Stimulated activated CD8-positive, alpha-beta memory T cell treated with anti-CD3 and anti-CD28 coated beads, Interleukin-15, amount 100 ng/mL, for 48 hours (primary cell): Measurements from ENCODE around the gene PLAC9.
"Not testable (repeated sequence)": the region's sequence is repeated elsewhere in the genome, so short reads cannot be mapped to it uniquely, and the experiment has no call there.

ENCODE experiments used
- DNase-seq, 2 donors: peaks; one replicate each; pipeline ENCODE4 v3.0.0-alpha.2; 2020; ENCODE audit warnings: low read depth in 2 of 2

The PLAC9 gene

DNA sequence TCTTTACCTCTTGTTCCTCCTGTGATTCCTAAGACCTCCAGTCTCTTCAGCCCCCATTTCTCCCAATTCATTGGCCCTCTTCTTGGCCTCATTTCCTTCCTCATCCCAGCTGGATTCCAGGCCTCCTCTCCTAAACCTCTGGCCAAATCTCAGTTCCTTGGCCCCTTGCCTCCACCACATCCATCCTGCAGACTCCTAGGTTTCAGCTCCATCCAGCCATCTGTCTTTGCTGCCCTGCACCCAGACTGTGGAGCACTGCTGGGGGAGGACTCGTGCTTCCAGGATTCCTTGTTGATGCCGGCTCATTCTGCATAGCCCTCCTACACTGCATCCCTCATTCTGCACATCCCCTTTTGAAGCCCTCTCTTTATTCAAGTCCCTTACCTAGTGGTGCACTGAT, 6.7 kb downstream of the PLAC9 start:
- no peak for DNase-seq

GRCh38 chr10:80140251-80140650, 7.7 kb downstream of the PLAC9 start:
- DNase-seq, result no peak

- no peak for DNase-seq
These were observed 9.3 kb downstream of the PLAC9 start for GRCh38 chr10:80141696-80142460.

DNA sequence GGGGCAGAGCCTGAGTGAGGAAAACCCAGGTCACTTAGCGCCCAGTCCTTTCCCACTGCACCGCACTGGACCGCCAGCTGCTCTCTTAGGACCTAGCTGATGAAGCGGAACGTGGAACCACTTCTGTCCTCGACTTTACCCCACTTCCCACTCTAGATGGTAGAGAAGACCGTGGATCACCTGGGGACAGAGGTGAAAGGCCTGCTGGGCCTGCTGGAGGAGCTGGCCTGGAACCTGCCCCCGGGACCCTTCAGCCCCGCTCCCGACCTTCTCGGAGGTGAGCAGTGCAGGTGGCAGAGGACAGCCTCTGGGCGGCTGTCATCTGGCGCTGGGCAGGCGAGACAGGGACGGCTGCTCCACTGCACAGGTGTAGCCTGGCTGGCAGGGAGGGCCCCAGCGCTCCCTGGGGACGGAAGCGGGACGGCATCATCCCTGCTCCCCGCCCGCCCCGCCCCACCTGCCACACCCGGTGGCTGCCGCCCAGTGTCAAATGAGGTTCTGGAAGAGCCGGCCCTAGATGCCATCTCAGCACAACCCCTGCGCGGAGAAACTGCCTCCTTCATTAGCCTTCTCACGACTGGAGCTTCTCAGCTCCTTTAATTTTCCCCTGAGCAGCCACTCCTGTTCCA, 11.7 kb downstream of the PLAC9 start:
- no peak for DNase-seq

GRCh38 chr10:80144696-80145131, 12.2 kb downstream of the PLAC9 start:
- no peak for DNase-seq

DNA sequence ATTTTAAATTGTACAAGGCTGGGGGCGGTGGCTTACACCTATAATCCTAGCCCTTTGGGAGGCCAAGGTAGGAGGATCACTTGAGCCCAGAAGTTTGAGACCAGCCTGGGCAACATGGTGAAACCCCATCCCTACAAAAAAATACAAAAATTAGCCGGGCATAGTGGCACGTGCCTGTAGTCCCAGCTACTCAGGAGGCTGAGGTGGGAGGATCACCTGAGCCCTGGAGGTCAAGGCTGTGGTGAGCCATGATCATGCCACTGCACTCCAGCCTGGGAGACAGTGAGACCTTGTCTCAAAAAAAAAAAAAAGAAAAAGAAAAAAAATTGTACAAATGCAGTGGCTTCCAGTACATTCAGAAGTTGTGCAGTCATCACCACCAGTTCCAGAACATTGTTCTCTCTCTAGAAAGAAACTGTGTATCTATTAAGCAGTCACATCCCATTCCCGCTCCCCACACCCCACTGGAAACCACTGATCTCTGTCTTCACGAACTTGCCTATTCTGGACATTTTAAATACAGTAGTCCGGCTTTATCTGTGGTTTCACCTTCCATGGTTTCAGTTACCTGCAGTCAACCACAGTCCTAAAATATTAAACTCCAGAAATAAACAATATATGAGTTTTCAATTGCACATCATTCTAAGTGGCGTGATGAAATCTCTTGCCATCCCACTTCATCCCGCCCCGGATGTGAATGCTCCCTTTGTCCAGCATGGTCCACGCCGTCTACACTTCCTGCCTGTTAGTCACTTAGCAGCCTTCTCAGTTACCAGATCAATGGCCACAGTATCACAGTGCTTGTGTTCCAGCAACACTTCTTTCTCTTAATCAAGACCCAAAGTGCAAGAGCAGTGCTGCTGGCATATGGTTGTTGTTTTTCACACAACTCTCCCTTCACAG, 13.1 kb downstream of the PLAC9 start:
- not testable (repeated sequence) for DNase-seq

DNA sequence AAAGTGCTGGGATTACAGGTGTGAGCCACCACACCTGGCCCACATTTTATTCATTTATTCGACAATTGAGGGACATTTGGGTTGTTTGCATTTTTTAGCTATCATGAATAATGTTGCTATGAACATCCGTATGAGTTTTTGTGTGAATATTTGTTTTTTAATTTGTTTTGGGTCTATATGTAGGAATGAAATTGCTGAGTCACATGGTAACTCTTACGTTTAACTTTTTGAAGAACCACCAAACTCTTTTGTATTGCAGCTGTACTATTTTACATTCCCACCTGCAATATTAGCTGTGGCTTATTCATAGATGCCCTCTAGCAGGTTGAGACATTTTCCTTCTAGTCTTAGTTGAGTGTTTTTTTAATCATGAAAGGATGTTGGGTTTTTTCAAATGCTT, 14.4 kb downstream of the PLAC9 start:
- no peak for DNase-seq

GRCh38 chr10:80148166-80148805, 15.8 kb downstream of the PLAC9 start:
- no peak for DNase-seq

- DNase-seq, result no peak
These were observed 16.6 kb downstream of the PLAC9 start for GRCh38 chr10:80149123-80149522.

GRCh38 chr10:80150172-80150571, 17.6 kb downstream of the PLAC9 start:
- no peak for DNase-seq

- DNase-seq, result no peak
These were observed 20.3 kb downstream of the PLAC9 start for GRCh38 chr10:80152820-80153219.

GRCh38 chr10:80153460-80153859, 20.9 kb downstream of the PLAC9 start:
- DNase-seq, result no peak

GRCh38 chr10:80154626-80154977, 22.1 kb downstream of the PLAC9 start:
- DNase-seq, result no peak

DNA sequence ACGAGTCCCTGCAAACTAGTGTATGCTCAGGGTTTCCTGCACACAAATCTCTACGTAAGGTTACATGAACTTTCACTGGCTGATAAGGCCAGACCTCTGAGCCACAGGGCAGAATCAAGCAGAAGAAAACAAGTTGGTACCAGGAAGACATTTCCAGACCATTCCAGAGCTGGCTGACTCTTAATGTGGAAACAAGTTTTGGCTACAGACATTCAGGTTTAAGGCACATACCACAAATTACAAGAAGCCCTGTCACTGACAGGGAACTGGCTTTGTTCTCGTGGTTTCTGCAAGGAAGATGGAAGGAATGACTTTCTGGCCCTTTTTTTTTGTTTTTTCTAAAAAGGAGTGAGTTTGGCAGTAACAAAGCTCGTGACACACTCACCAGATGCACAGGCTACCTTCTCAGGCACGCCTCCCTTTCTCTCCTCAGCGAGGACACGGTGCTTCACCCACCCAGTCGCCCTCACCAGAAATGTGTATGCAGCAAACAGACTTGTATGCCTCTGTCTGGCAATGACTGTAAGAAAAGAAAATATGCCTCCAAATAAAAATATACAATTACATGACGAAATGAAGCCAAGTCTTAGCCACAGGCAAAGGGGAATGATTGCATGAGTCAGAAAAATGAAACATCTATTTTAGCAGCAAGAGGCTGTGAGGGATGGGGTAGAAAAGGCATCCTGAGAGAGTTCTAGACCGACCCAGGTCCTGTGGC, 22.6 kb downstream of the PLAC9 start:
- DNase-seq, result no peak

DNA sequence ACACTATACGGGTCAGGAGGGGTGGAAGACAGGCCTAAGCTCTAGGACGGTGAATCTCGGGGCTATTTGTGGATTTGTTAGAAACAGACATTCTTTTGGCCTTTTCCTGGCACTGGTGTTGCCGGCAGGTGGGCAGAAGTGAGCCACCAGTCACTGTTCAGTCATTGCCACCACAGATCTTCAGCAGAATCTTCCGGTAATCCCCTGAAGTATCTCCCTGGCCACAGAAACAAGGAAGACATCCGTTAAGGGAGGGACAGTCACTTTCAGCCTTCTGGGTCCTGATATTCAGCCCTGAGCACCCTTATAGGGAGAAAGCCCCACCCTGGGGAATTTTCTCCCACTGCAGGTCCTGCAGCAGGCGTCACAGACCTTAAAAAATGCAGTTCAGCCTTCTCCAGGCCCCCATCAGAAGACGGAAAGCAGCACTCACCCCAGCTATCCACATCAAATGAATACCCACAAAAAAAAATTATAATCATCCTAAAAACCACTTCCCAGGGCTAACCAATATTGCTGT, 23.2 kb downstream of the PLAC9 start:
- DNase-seq, result no peak

- no peak for DNase-seq
These were observed 23.7 kb downstream of the PLAC9 start for GRCh38 chr10:80156216-80156615.

- DNase-seq, result no peak
These were observed 25.0 kb downstream of the PLAC9 start for GRCh38 chr10:80157561-80157960.

DNA sequence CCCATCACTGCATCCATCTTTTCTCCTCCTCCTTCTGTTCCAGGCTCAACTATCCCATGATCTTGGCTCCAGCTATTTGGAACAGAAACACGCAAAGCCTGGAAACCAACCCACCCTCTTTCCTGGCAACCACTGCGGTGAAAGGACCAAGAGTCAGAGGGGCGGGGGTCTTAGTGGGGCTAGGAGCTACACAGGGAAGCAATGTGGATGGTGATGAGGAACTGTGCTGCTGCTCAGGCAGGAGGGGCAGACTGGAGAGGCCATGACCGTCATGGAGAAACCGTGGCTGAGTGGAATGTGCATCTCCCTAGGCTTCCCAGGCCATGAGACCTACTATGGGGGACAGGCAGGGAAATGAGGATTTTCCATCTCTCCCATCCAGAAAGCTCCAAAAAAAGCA, 25.6 kb downstream of the PLAC9 start:
- DNase-seq, result no peak

DNA sequence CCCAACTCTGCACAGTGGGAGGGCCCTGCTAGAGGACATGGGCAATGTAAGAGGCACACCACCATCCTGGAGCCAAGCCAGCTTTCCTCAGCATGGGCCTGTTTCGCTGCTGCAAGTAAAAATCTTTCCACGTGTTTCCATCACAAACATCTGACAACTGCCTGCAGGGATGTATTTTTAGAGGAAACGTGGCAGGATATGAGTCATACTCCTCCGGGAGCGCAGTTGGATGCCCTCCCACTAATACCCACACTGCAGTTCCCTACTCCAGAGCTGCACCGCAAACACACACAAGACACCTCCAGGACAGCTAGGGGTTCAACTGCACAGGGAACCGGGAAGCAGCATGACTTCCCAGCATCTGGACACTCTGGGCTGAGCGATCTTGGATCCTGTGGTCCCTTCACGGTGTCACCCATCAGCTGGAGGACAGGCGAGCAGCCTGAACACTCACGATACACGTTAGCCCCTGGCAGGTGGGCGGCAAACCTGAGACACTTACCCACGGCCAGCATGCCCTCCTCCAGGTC, 26.1 kb downstream of the PLAC9 start:
- no peak for DNase-seq

- no peak for DNase-seq
These were observed 26.8 kb downstream of the PLAC9 start for GRCh38 chr10:80159166-80159873.
